Muscle of arm (tissue), 12 donors: Measurements from ENCODE around the gene NUTM2A. TPM values are rescaled to one million over a fixed set of nuclear protein-coding genes. Genes with fewer than 3 reads are reported as not detected.
"Not testable (repeated sequence)": the region's sequence is repeated elsewhere in the genome, so short reads cannot be mapped to it uniquely, and the experiment has no call there.

Experiments used
- DNase-seq: peaks from one replicate; pipeline ENCODE4 v3.0.0-alpha.2; 2013
- polyA plus RNA-seq, 12 donors: library from polyadenylated mRNA; unstranded; fragments of 120-200 nt; gene quantifications; one replicate each; pipeline ENCODE4 v1.2.1, GENCODE V29; 2013; ENCODE audit not compliant: insufficient read length in 12 of 12

NUTM2A gene
- polyA plus RNA-seq, 12 donors: 1.5 to 4.3 (median 2.1) TPM; not detected in 2

GRCh38 chr10:87242192-87242591 lies 16.9 kb downstream of the NUTM2A start:
- DNase-seq: not testable (repeated sequence)

DNA sequence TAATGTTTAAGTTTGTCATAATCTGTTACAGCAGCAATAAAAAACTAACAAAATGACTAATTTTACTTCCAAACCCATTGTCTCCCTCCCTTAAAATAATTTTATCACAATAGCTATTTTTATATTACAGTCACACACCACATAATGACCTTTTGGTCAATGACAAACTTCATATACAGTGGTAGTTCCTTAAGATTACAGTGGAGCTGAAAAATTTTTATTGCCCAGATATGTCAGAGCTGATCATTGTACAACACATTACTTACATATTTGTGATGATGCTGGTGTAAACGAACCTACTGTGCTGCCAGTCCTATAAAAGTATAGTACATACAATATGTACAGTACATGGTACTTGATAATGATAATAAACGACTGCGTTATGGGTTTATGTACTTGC lies 22.1 kb downstream of the NUTM2A start:
- not testable (repeated sequence) for DNase-seq

DNA sequence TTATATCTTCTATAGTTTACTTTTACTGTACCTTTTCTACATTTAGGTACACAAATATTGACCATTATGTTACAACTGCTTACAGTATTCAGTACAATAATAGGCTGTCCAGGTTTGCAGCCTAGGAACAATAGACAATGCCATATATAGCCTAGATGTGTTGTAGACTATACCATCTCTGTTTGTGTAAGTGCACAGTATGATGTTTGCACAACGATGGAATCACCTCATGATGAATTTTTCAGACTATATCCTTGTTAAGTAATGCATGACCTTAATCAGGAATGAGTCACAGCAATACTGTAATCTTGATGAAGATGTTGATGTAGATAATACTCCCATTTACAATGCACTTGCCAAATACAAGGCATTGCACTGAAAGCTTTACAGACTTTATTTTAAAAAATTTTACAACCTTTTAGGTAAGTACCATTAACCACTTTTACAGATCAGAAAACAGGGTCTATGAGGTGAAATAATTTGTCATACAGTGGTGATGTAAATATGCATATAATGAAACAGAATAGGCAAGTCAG lies 23.6 kb downstream of the NUTM2A start:
- not testable (repeated sequence) for DNase-seq

DNA sequence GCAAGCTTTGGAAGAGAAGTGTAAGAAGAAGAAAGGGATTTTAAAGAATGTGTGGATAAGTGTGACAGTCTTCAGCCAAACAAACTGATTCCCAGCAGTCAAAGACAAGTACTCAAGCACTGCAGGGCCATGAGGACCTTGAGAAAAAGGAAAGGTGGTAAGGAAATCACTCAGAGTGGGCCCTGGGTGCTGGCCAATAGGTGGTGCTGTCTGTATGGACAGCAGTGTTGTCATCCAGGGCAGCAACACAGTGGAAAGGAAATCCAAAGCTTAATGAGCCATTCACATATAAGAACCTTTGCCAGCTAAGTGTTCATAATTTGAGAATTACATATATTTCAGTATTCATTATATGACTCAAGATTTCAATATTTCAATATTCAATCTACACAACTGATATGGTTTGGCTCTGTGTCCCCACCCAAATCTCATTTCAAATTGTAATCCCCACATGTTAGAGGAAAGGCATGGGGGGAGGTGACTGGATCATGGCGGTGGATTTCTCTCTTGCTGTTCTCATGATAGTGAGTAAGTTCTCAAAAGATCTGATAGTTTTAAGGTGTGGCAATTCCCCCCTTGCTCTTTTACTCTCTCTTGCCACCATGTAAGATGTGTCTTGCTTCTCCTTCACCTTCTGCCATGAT lies 55.6 kb downstream of the NUTM2A start:
- not testable (repeated sequence) for DNase-seq

Other genes with a start within 250 kb of the NUTM2A start
- gene FAM25A, start 205.2 kb upstream of the NUTM2A start, polyA plus RNA-seq: not detected
- gene GLUD1, start 130.6 kb upstream of the NUTM2A start, polyA plus RNA-seq: 100 to 1,000 TPM in 1 of 12 donors, 10 to 100 TPM in 11; 40.9 to 141 (median 62.0) TPM
- 10 to 100 TPM in 11 of 12 donors, not detected in 1; 16.9 to 29.8 (median 23.4) TPM for gene SHLD2, start 130.2 kb upstream of the NUTM2A start, polyA plus RNA-seq
- gene NUTM2D, start 132.3 kb downstream of the NUTM2A start, polyA plus RNA-seq: 1 to 10 TPM in 11 of 12 donors, not detected in 1; 4.1 to 9.8 (median 7.5) TPM